ENCODE measurements around the gene DOCK7.
"Not testable (repeated sequence)": the region's sequence is repeated elsewhere in the genome, so short reads cannot be mapped to it uniquely, and the experiment has no call there.

The DOCK7 gene

DNA sequence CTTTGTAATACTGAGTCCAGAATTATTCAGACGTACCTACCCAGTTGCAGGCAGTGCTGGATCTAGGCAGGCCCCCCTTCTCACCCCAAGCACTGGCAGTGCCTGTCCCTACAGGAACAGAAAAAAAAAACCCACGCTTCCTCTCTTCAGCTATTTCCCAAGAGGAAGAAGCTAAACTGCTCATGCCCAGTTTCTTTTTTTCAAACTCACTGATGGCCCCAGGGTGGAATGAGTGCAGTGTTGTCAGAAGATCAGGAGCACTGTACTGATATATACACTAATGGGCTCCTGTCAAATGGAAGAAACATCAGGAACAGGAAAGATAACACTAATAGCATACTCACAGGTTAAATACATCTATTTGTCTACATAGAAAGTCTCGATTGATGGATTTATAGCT lies 28.2 kb upstream of the DOCK7 start:
- no peak overlapping the region for H3K4me3 ChIP-seq (ENCODE audit: low read length)

DNA sequence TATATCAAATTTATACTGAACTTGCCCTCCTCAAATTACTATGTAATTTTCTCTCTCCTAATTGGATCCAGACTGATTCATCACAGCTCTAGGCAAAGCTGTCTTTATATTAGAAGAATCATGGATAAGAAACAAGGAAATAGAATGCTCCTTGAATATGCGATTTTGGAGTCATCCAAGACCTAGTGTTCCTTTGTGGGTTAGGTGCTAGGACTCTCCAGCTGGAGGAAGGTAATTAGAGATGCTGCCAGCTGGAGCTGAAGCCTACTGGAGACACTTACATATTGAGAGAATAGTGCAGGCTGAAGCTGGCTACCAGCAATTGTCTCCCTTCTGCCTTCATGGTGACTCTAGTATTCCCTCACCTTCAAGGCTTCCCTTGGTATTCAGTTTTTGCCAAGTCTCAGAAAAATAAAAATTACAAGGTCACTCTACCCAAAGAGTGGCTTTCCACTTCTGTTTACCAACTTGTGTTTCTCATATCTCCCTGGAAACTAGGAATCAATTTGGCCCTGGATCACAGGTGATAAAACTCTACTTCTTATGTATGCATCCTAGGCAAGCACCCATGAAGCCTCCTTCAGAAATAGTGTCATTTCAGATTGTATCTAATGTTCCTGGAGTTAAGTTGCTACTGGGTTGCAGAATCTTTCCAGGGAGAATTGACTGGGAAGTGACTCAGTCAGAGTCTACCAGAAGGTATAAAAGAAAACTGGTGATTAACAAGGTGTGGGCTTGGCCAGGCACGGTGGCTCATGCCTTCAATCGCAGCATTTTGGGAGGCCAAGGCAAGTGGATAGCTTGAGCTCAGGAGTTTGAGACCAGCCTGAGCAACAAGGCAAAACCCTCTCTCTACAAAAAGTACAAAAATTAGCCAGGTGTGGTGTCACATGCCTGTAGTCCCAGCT lies 24.4 kb upstream of the DOCK7 start:
- no peak for DNase-seq (ENCODE audit: low read depth)
- TF ChIP-seq, protein P1, sequence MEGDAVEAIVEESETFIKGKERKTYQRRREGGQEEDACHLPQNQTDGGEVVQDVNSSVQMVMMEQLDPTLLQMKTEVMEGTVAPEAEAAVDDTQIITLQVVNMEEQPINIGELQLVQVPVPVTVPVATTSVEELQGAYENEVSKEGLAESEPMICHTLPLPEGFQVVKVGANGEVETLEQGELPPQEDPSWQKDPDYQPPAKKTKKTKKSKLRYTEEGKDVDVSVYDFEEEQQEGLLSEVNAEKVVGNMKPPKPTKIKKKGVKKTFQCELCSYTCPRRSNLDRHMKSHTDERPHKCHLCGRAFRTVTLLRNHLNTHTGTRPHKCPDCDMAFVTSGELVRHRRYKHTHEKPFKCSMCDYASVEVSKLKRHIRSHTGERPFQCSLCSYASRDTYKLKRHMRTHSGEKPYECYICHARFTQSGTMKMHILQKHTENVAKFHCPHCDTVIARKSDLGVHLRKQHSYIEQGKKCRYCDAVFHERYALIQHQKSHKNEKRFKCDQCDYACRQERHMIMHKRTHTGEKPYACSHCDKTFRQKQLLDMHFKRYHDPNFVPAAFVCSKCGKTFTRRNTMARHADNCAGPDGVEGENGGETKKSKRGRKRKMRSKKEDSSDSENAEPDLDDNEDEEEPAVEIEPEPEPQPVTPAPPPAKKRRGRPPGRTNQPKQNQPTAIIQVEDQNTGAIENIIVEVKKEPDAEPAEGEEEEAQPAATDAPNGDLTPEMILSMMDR (conservative IDR thresholded peaks at IDR 0.05; ENCODE audit: low read length): no peak
- H3K4me3 ChIP-seq (ENCODE audit: low read length): no peak overlapping the region

More for the DNA sequence above, 28.2 kb upstream of the DOCK7 start:
- TF ChIP-seq, protein P1 (conservative IDR thresholded peaks at IDR 0.05; ENCODE audit: low read length): no peak
- DNase-seq (ENCODE audit: low read depth): no peak

DNA sequence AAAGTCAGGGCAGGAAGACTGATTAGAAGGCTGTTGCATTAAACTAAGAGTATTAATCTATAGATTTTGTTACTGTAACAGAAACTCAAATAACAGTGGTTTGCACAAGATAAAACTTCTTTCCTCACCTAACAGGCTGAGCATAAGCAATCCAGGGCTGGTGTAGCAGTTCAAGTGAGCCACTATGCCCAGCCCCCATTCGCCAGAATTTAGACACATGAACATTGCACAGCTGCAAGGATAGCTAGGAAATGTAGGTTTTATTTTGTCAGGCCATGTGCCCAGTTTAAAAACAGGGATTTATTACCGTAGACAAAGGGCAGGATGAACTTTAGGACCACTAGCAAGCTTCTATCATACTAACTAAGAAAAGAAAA lies 19.5 kb upstream of the DOCK7 start:
- no peak for DNase-seq (ENCODE audit: low read depth)
- TF ChIP-seq, protein P1 (conservative IDR thresholded peaks at IDR 0.05; ENCODE audit: low read length): no peak
- no peak overlapping the region for H3K4me3 ChIP-seq (ENCODE audit: low read length)

DNA sequence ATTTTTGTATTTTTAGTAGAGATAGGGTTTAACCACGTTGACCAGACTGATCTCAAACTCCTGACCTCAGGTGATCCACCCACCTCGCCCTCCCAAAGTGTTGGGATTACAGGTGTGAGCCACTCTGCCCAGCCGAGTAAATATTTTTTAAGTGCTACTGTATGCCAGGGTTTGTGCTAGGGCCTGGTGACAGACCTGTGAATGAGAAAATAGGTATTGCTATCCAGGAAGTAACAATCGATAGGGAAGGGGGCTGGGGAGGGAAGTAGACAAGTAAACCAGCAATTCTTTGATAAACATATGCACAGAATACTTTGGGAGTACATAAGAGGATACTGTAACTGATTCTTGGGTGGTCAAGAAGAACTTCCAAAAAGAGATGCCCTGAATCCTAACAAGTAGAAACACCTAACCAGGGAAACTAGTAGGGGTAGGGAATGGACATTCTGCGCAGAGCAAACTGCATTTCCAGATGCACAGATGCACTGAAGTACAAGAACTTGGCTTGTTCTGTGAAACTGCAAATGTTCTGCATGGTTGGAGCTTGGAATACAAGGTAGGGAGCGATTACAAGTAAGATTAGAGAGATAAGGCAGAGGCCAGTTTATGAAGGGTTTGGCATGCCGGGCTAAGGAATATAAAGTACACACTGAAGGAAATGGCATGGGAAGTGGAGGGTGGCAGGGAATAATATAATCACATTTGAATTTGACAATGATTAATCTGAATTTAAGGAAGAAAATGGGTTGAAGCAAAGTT lies 19.0 kb upstream of the DOCK7 start:
- DNase-seq (ENCODE audit: low read depth): no peak
- no peak overlapping the region for H3K4me3 ChIP-seq (ENCODE audit: low read length)
- TF ChIP-seq, protein P1 (conservative IDR thresholded peaks at IDR 0.05; ENCODE audit: low read length): no peak

DNA sequence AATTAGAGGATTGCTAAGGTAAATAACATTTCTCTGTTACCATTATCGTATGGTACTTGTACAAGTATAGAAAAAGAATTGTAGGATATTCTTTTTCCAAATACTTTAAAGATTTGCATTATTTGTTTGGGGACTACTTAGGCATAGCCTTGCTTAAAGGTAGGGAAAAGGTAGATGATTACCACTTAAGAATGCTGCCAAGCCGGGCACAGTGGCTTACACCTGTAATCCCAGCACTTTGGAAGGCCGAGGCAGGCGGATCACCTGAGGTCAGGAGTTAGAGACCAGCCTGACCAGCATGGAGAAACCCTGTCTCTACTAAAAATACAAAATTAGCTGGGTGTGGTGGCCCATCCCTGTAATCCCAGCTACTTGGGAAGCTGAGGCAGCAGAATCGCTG lies 10.0 kb upstream of the DOCK7 start:
- not testable (repeated sequence) for H3K4me3 ChIP-seq (ENCODE audit: low read length); DNase-seq (ENCODE audit: low read depth)

DNA sequence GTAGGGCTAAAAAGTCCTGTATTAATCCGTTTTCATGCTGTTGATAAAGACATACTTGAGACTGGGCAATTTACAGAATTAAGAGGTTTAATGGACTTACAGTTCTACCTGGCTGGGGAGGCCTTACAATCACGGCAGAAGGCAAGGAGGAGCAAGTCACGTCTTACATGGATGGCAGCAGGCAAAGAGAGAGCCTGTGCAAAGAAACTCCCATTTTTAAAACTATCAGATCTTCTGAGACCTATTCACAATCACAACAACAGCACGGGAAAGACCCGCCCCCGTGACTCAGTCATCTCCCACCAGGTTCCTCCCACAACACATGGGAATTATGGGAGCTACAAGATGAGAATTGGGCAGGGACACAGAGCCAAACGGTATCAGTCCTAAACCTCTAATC lies 6.3 kb upstream of the DOCK7 start:
- DNase-seq (ENCODE audit: low read depth); H3K4me3 ChIP-seq (ENCODE audit: low read length): not testable (repeated sequence)

DNA sequence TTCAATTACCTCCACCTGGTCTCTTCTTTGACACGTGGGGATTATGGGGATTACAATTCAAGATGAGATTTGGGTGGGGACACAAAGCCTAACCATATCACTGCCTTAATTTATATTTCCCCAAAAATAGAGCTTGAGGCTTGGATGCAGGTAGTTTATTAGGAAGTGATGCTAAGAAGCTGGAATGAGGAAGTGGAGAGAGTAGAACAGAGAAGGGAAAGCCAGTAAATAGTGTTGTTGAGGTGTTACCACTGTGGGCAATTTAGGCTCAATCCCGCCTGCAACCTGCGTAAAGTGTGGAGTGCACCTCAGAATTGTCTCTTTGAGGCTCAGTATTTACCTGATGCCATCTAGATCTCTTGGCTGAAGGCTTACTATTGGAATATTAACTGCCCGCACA lies 4.9 kb upstream of the DOCK7 start:
- H3K4me3 ChIP-seq (ENCODE audit: low read length): no peak overlapping the region
- no peak for DNase-seq (ENCODE audit: low read depth)
- TF ChIP-seq, protein P1 (conservative IDR thresholded peaks at IDR 0.05; ENCODE audit: low read length): no peak

Data from AG10803 (cell line).